ENCODE measurements around the gene RASD1.

RASD1 gene

GRCh38 chr17:17480593-17481148 is 15.5 kb downstream of the RASD1 start:
- Histone ChIP-seq H4K8ac (ENCODE audit: low read depth, low read length) (no peak overlapping the region), H3K4ac (ENCODE audit: low read length) (no peak overlapping the region), H2BK120ac (ENCODE audit: low read depth, low read length) (no peak overlapping the region), H2AFZ (ENCODE audit: low read length) (no peak overlapping the region), H2BK5ac (ENCODE audit: low read length) (no peak overlapping the region), H2AK5ac (ENCODE audit: low read depth, low read length) (no peak overlapping the region), H2BK15ac (ENCODE audit: low read length) (no peak overlapping the region), H2BK12ac (ENCODE audit: low read length) (no peak overlapping the region), H3K27me3 (ENCODE audit: control insufficient read depth in 3 of 3, insufficient read depth in 3 of 3, low read depth in 1 of 3, low read length in 3 of 3) (peaks cover 0 to 2% (median 0%) of the 10 kb centered on the region in 3 experiments), H3K4me1 (ENCODE audit: control insufficient read depth in 2 of 2, insufficient read depth in 1 of 2, low read depth in 1 of 2, low read length in 2 of 2) (peaks cover 2 to 6% of the 10 kb centered on the region in 2 donors), H3K9ac (ENCODE audit: low read depth, low read length, poor library complexity) (no peak overlapping the region), H3K18ac (ENCODE audit: low read length) (no peak overlapping the region), H3K4me3 (ENCODE audit: low read length in 2 of 2) (no peak overlapping the region), H3K36me3 (replicated peaks in 1 of 2; ENCODE audit: control insufficient read depth in 2 of 2, insufficient read depth in 2 of 2, low read length in 2 of 2) (peaks cover 8 to 49% of the 10 kb centered on the region in 2 donors), H3K79me1 (ENCODE audit: low read depth, low read length) (peaks cover 7% of the 10 kb centered on the region), H4K91ac (ENCODE audit: low read depth, low read length, poor library complexity) (no peak overlapping the region), H3K23ac (ENCODE audit: low read depth, low read length, poor library complexity) (no peak overlapping the region), H3K9me3 (replicated peaks in 1 of 2; ENCODE audit: control insufficient read depth in 2 of 2, insufficient read depth in 1 of 2, low read depth in 1 of 2, low read length in 2 of 2) (peaks cover 4 to 5% of the 10 kb centered on the region in 2 donors), H3K27ac (replicated peaks; ENCODE audit: low read length) (no peak overlapping the region), H3K14ac (ENCODE audit: low read length) (no peak overlapping the region), H3K4me2 (ENCODE audit: insufficient read depth, low read length, poor library complexity, severe bottlenecking) (no peak overlapping the region)
- no CpG with 5 or more reads among the region's 6 CpGs for WGBS, 2 donors (ENCODE audit: extremely low coverage in 2 of 2, insufficient read length in 2 of 2, insufficient replicate concordance in 1 of 2)
- DNase-seq (ENCODE audit: low spot score), result no peak

GRCh38 chr17:17479209-17479608 is 17.0 kb downstream of the RASD1 start:
- no peak for DNase-seq (ENCODE audit: low spot score)
- H3K4me3 ChIP-seq (ENCODE audit: low read length in 2 of 2), result no peak overlapping the region
- no peak overlapping the region for H3K4ac ChIP-seq (ENCODE audit: low read length)
- H2BK5ac ChIP-seq (ENCODE audit: low read length), result no peak overlapping the region
- peaks cover 4 to 35% of the 10 kb centered on the region in 2 donors for H3K36me3 ChIP-seq (replicated peaks in 1 of 2; ENCODE audit: control insufficient read depth in 2 of 2, insufficient read depth in 2 of 2, low read length in 2 of 2)
- no peak overlapping the region for H2BK120ac ChIP-seq (ENCODE audit: low read depth, low read length)
- no peak overlapping the region for H3K9ac ChIP-seq (ENCODE audit: low read depth, low read length, poor library complexity)
- no peak overlapping the region for H3K18ac ChIP-seq (ENCODE audit: low read length)
- H2AFZ ChIP-seq (ENCODE audit: low read length), result no peak overlapping the region
- H3K4me2 ChIP-seq (ENCODE audit: insufficient read depth, low read length, poor library complexity, severe bottlenecking), result no peak overlapping the region
- no peak overlapping the region for H4K91ac ChIP-seq (ENCODE audit: low read depth, low read length, poor library complexity)
- no peak overlapping the region for H4K8ac ChIP-seq (ENCODE audit: low read depth, low read length)
- H3K79me1 ChIP-seq (ENCODE audit: low read depth, low read length), result peaks cover 7% of the 10 kb centered on the region
- H3K14ac ChIP-seq (ENCODE audit: low read length), result no peak overlapping the region
- no peak overlapping the region for H2AK5ac ChIP-seq (ENCODE audit: low read depth, low read length)
- H3K9me3 ChIP-seq (replicated peaks in 1 of 2; ENCODE audit: control insufficient read depth in 2 of 2, insufficient read depth in 1 of 2, low read depth in 1 of 2, low read length in 2 of 2), result no peaks in the 10 kb centered on the region
- H2BK15ac ChIP-seq (ENCODE audit: low read length), result no peak overlapping the region
- H3K27ac ChIP-seq (replicated peaks; ENCODE audit: low read length), result no peak overlapping the region
- peaks cover 0 to 2% (median 0%) of the 10 kb centered on the region in 3 experiments for H3K27me3 ChIP-seq (ENCODE audit: control insufficient read depth in 3 of 3, insufficient read depth in 3 of 3, low read depth in 1 of 3, low read length in 3 of 3)
- no peak overlapping the region for H2BK12ac ChIP-seq (ENCODE audit: low read length)
- no peak overlapping the region for H3K23ac ChIP-seq (ENCODE audit: low read depth, low read length, poor library complexity)
- peaks cover 2 to 6% of the 10 kb centered on the region in 2 donors for H3K4me1 ChIP-seq (ENCODE audit: control insufficient read depth in 2 of 2, insufficient read depth in 1 of 2, low read depth in 1 of 2, low read length in 2 of 2)
- WGBS, 2 donors (ENCODE audit: extremely low coverage in 2 of 2, insufficient read length in 2 of 2, insufficient replicate concordance in 1 of 2), result no CpG with 5 or more reads among the region's 3 CpGs

DNA sequence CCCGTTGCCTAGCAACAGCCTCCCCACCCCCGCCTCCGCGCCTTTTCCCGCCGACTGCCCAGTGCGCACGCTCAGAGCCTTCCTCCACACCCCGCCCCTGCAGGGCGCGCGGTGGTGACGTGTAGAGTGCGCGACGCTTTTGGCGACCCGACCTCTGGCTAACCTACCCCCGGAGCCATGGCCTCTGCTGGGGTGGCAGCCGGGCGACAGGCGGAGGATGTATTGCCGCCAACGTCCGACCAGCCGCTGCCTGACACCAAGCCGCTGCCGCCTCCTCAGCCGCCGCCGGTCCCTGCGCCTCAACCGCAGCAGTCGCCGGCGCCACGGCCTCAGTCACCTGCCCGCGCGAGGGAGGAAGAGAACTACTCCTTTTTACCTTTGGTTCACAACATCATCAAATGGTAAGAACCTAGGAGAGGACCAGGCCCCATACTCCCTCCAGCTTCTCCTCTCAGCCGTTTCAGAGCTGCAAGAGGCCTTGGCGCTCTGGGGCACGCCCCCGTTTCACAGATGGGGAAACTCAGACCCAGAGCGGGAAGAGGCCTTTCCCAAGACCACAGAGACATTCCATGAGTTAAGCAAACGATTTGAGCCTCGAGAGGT is 19.2 kb downstream of the RASD1 start, which contains the start of gene MED9:
Gene MED9, plus strand, starts transcription at position 136 of the 603 bp plus-strand sequence. Its CDS starts 42 bp downstream, at position 178.
- peaks cover 3 to 26% of the 10 kb centered on the region in 2 donors for H3K36me3 ChIP-seq (replicated peaks in 1 of 2; ENCODE audit: control insufficient read depth in 2 of 2, insufficient read depth in 2 of 2, low read length in 2 of 2)
- peak within 1 kb of the TSS; percentile 93 for H2AFZ ChIP-seq (ENCODE audit: low read length)
- peak; percentile 93 for DNase-seq (ENCODE audit: low spot score)
- H2AK5ac ChIP-seq (ENCODE audit: low read depth, low read length), result peak within 1 kb of the TSS; percentile 89
- peak within 1 kb of the TSS; percentile 34 for H3K27ac ChIP-seq (replicated peaks; ENCODE audit: low read length)
- H2BK5ac ChIP-seq (ENCODE audit: low read length), result peak within 1 kb of the TSS; percentile 62
- H3K14ac ChIP-seq (ENCODE audit: low read length), result no peak within 1 kb of the TSS
- H4K91ac ChIP-seq (ENCODE audit: low read depth, low read length, poor library complexity), result peak within 1 kb of the TSS; percentile 34
- H3K9me3 ChIP-seq (replicated peaks in 1 of 2; ENCODE audit: control insufficient read depth in 2 of 2, insufficient read depth in 1 of 2, low read depth in 1 of 2, low read length in 2 of 2), result no peaks in the 10 kb centered on the region
- H2BK12ac ChIP-seq (ENCODE audit: low read length), result peak within 1 kb of the TSS; percentile 35
- H3K18ac ChIP-seq (ENCODE audit: low read length), result peak within 1 kb of the TSS; percentile 99
- H2BK15ac ChIP-seq (ENCODE audit: low read length), result peak within 1 kb of the TSS; percentile 19
- H3K4me1 ChIP-seq (ENCODE audit: control insufficient read depth in 2 of 2, insufficient read depth in 1 of 2, low read depth in 1 of 2, low read length in 2 of 2), result peaks cover 3 to 13% of the 10 kb centered on the region in 2 donors
- peak within 1 kb of the TSS; percentile 100 for H3K9ac ChIP-seq (ENCODE audit: low read depth, low read length, poor library complexity)
- no peak within 1 kb of the TSS for H2BK120ac ChIP-seq (ENCODE audit: low read depth, low read length)
- peak within 1 kb of the TSS; percentile 97 for H3K23ac ChIP-seq (ENCODE audit: low read depth, low read length, poor library complexity)
- peaks cover 0 to 2% (median 0%) of the 10 kb centered on the region in 3 experiments for H3K27me3 ChIP-seq (ENCODE audit: control insufficient read depth in 3 of 3, insufficient read depth in 3 of 3, low read depth in 1 of 3, low read length in 3 of 3)
- peak within 1 kb of the TSS; percentile 70 for H4K8ac ChIP-seq (ENCODE audit: low read depth, low read length)
- peaks cover 7% of the 10 kb centered on the region for H3K79me1 ChIP-seq (ENCODE audit: low read depth, low read length)
- no CpG with 5 or more reads among the region's 47 CpGs for WGBS, 2 donors (ENCODE audit: extremely low coverage in 2 of 2, insufficient read length in 2 of 2, insufficient replicate concordance in 1 of 2)
- H3K4ac ChIP-seq (ENCODE audit: low read length), result no peak within 1 kb of the TSS
- peak within 1 kb of the TSS; percentile 66 for H3K4me2 ChIP-seq (ENCODE audit: insufficient read depth, low read length, poor library complexity, severe bottlenecking)
- H3K4me3 ChIP-seq (ENCODE audit: low read length in 2 of 2), result peak within 1 kb of the TSS; percentile 77 to 97

GRCh38 chr17:17474341-17474740 is 21.9 kb downstream of the RASD1 start:
- Histone ChIP-seq H2AFZ (ENCODE audit: low read length) (peak overlapping the region; percentile 56), H3K27me3 (ENCODE audit: control insufficient read depth in 3 of 3, insufficient read depth in 3 of 3, low read depth in 1 of 3, low read length in 3 of 3) (no peaks in the 10 kb centered on the region), H2BK120ac (ENCODE audit: low read depth, low read length) (no peak overlapping the region), H2BK5ac (ENCODE audit: low read length) (no peak overlapping the region), H3K23ac (ENCODE audit: low read depth, low read length, poor library complexity) (no peak overlapping the region), H3K14ac (ENCODE audit: low read length) (no peak overlapping the region), H3K18ac (ENCODE audit: low read length) (no peak overlapping the region), H2BK15ac (ENCODE audit: low read length) (no peak overlapping the region), H3K4me2 (ENCODE audit: insufficient read depth, low read length, poor library complexity, severe bottlenecking) (no peak overlapping the region), H3K4me1 (ENCODE audit: control insufficient read depth in 2 of 2, insufficient read depth in 1 of 2, low read depth in 1 of 2, low read length in 2 of 2) (peaks cover 8 to 15% of the 10 kb centered on the region in 2 donors), H3K4me3 (ENCODE audit: low read length in 2 of 2) (no peak overlapping the region), H3K36me3 (replicated peaks in 1 of 2; ENCODE audit: control insufficient read depth in 2 of 2, insufficient read depth in 2 of 2, low read length in 2 of 2) (peaks cover 0 to 7% of the 10 kb centered on the region in 2 donors), H3K9me3 (replicated peaks in 1 of 2; ENCODE audit: control insufficient read depth in 2 of 2, insufficient read depth in 1 of 2, low read depth in 1 of 2, low read length in 2 of 2) (no peaks in the 10 kb centered on the region), H2BK12ac (ENCODE audit: low read length) (no peak overlapping the region), H3K79me1 (ENCODE audit: low read depth, low read length) (peaks cover 2% of the 10 kb centered on the region), H3K27ac (replicated peaks; ENCODE audit: low read length) (no peak overlapping the region), H3K4ac (ENCODE audit: low read length) (no peak overlapping the region), H2AK5ac (ENCODE audit: low read depth, low read length) (no peak overlapping the region), H4K91ac (ENCODE audit: low read depth, low read length, poor library complexity) (no peak overlapping the region), H4K8ac (ENCODE audit: low read depth, low read length) (no peak overlapping the region), H3K9ac (ENCODE audit: low read depth, low read length, poor library complexity) (no peak overlapping the region)
- WGBS, 2 donors (ENCODE audit: extremely low coverage in 2 of 2, insufficient read length in 2 of 2, insufficient replicate concordance in 1 of 2), result no CpG with 5 or more reads among the region's 7 CpGs
- DNase-seq (ENCODE audit: low spot score), result no peak
